Activated T-cell treated with anti-CD3 and anti-CD28 coated beads, Interleukin-2, amount 50 U/mL, for 48 hours (primary cell): ENCODE measurements around the gene ANKRD6.

Experiments used
- DNase-seq, 2 experiments: peaks; one replicate each; pipeline ENCODE4 v3.0.0-alpha.2; 2020

ANKRD6 gene

GRCh38 chr6:89518352-89519055 is 85.6 kb downstream of the ANKRD6 start:
- DNase-seq: no peak

GRCh38 chr6:89520736-89521135 is 87.8 kb downstream of the ANKRD6 start:
- no peak for DNase-seq

GRCh38 chr6:89522778-89523177 is 89.8 kb downstream of the ANKRD6 start:
- no peak for DNase-seq

GRCh38 chr6:89525786-89526562 is 93.0 kb downstream of the ANKRD6 start:
- DNase-seq: no peak

- DNase-seq: no peak
Measured at GRCh38 chr6:89526563-89526869, 93.6 kb downstream of the ANKRD6 start.

GRCh38 chr6:89527634-89528033 is 94.7 kb downstream of the ANKRD6 start:
- DNase-seq: no peak

- DNase-seq: no peak
Measured at GRCh38 chr6:89528866-89529265, 95.9 kb downstream of the ANKRD6 start.

- DNase-seq: no peak
Measured at GRCh38 chr6:89530982-89531381, 98.0 kb downstream of the ANKRD6 start.

GRCh38 chr6:89536231-89536630 is 103.3 kb downstream of the ANKRD6 start:
- DNase-seq: no peak

- no peak for DNase-seq
Measured at GRCh38 chr6:89539779-89540178, 106.8 kb downstream of the ANKRD6 start.

GRCh38 chr6:89542081-89542857 is 109.3 kb downstream of the ANKRD6 start:
- no peak for DNase-seq

- no peak for DNase-seq
Measured at GRCh38 chr6:89542866-89543265, 109.9 kb downstream of the ANKRD6 start.

GRCh38 chr6:89547281-89547680 is 114.3 kb downstream of the ANKRD6 start:
- no peak for DNase-seq

- no peak for DNase-seq
Measured at GRCh38 chr6:89553431-89553830, 120.5 kb downstream of the ANKRD6 start.

- no peak for DNase-seq
Measured at GRCh38 chr6:89554106-89554505, 121.2 kb downstream of the ANKRD6 start.

- DNase-seq: no peak
Measured at GRCh38 chr6:89555031-89555430, 122.1 kb downstream of the ANKRD6 start.

- no peak for DNase-seq
Measured at GRCh38 chr6:89555806-89556205, 122.9 kb downstream of the ANKRD6 start.

- DNase-seq: no peak
Measured at GRCh38 chr6:89559487-89559886, 126.5 kb downstream of the ANKRD6 start.

- DNase-seq: no peak
Measured at GRCh38 chr6:89562093-89562973, 129.4 kb downstream of the ANKRD6 start.

GRCh38 chr6:89563866-89564265 is 130.9 kb downstream of the ANKRD6 start:
- DNase-seq: no peak

- DNase-seq: no peak
Measured at GRCh38 chr6:89564752-89565427, 131.9 kb downstream of the ANKRD6 start.
